Peyer's patch (tissue), 4 donors: ENCODE measurements around the gene STK32B. TPM values are rescaled to one million over a fixed set of nuclear protein-coding genes. Genes with fewer than 3 reads are reported as not detected.

Experiments used
- DNase-seq, 3 donors: peaks; one replicate each; pipeline ENCODE4 v3.0.0-alpha.2; 2017 to 2019
- H3K27ac ChIP-seq, 4 donors: fragments of 200-600 bp; sonication (generic); one replicate each; pipeline ENCODE4 v1.5.1; 2016 to 2019
- H3K27me3 ChIP-seq, 2 donors: fragments of 200-600 bp; sonication (generic); one replicate each; pipeline ENCODE4 v1.5.1; 2019
- H3K36me3 ChIP-seq, 3 donors: fragments of 200-600 bp; sonication (generic); one replicate each; pipeline ENCODE4 v1.5.1; 2016 to 2019
- H3K4me1 ChIP-seq, 4 donors: fragments of 200-600 bp; sonication (generic); one replicate each; pipeline ENCODE4 v1.5.1; 2016 to 2019
- H3K4me3 ChIP-seq, 4 donors: fragments of 200-600 bp; sonication (generic); 1 replicate in 3 of 4; 2 replicates in 1 of 4; pipeline ENCODE4 v1.5.1; 2016 to 2019; ENCODE audit warnings: mild to moderate bottlenecking in 1 of 4
- H3K9me3 ChIP-seq, 4 donors: fragments of 200-600 bp; sonication (generic); one replicate each; pipeline ENCODE4 v1.5.1; 2016 to 2019; ENCODE audit warnings: mild to moderate bottlenecking in 1 of 4
- POLR2A ChIP-seq, 2 donors: fragments of 450-650 bp; IDR thresholded peaks; one replicate each; pipeline ENCODE4 v1.5.1; 2017; ENCODE audit warnings: antibody characterized with exemption in 2 of 2, mild to moderate bottlenecking in 2 of 2, moderate library complexity in 2 of 2
- total RNA-seq, 4 donors: library from RNA; depleted of rRNA; stranded (reverse); fragments of >200 nt; gene quantifications; one replicate each; pipeline ENCODE4 v1.1.0, GENCODE V29; 2016
- TF ChIP-seq, protein P1 (sequence below), 6 experiments: fragments of 450-650 bp in 4 of 6; fragments of 200-600 bp in 2 of 6; sonication (generic) in 1 of 6; IDR thresholded peaks; one replicate each; pipeline ENCODE4 v1.5.1; 2017 to 2019; ENCODE audit warnings: antibody characterized with exemption in 6 of 6, mild to moderate bottlenecking in 3 of 6, moderate library complexity in 1 of 6

The STK32B gene
- total RNA-seq, 4 donors from 2014 or later, result 0.35 to 3.3 (median 1.3) TPM

DNA sequence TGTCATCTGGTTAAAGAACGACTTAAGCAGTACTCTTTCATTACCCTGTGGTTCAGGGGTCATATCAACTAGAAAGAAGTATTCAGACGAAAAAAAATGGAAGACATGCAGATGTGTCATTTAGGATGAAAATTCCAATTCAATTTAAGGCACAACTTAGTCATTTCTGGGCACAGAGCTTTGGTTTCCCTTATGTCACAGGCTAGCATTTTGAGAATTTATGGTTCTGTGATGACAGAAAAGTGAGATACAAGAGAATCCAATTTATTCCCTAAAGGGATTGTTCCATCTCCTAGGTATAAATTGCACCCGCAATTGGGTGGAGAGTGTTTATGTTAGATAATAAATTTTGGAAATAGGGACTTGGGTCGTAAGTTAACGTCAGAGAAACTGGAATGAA, 306.6 kb downstream of the STK32B start:
- Histone ChIP-seq H3K9me3 (no peaks in the 10 kb centered on the region), H3K4me1 (no peaks in the 10 kb centered on the region), H3K27me3 (no peaks in the 10 kb centered on the region), H3K4me3 (no peak overlapping the region), H3K27ac (no peak overlapping the region), H3K36me3 (no peaks in the 10 kb centered on the region)
- no peak for DNase-seq
- TF ChIP-seq, protein P1, sequence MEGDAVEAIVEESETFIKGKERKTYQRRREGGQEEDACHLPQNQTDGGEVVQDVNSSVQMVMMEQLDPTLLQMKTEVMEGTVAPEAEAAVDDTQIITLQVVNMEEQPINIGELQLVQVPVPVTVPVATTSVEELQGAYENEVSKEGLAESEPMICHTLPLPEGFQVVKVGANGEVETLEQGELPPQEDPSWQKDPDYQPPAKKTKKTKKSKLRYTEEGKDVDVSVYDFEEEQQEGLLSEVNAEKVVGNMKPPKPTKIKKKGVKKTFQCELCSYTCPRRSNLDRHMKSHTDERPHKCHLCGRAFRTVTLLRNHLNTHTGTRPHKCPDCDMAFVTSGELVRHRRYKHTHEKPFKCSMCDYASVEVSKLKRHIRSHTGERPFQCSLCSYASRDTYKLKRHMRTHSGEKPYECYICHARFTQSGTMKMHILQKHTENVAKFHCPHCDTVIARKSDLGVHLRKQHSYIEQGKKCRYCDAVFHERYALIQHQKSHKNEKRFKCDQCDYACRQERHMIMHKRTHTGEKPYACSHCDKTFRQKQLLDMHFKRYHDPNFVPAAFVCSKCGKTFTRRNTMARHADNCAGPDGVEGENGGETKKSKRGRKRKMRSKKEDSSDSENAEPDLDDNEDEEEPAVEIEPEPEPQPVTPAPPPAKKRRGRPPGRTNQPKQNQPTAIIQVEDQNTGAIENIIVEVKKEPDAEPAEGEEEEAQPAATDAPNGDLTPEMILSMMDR (IDR thresholded peaks at IDR 0.05), result no peak
- TF ChIP-seq POLR2A (IDR thresholded peaks at IDR 0.05), result no peak

DNA sequence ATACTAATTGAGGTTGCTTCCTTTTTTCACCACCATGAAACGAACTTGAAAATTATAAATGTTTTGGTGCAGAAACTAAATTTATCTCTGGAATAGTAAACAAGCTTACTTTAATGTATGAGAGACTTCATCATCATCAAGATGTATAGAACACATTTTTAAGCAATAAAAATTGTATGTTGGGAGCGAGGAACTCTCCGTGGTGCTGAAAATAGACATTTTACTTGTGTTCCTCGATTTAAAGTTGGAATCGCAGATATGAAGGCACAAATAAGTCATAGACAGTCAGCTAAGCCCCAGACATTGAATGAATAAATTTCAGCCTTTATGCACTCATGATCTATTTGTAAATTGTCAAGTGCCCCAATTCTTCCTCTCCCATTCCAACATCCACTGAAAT, 310.7 kb downstream of the STK32B start:
- no peaks in the 10 kb centered on the region for H3K36me3 ChIP-seq
- H3K4me1 ChIP-seq, result no peaks in the 10 kb centered on the region
- H3K9me3 ChIP-seq, result no peaks in the 10 kb centered on the region
- H3K27ac ChIP-seq, result no peak overlapping the region
- H3K4me3 ChIP-seq, result no peak overlapping the region
- DNase-seq, result no peak
- TF ChIP-seq POLR2A (IDR thresholded peaks at IDR 0.05), result no peak
- TF ChIP-seq, protein P1 (IDR thresholded peaks at IDR 0.05), result no peak
- no peaks in the 10 kb centered on the region for H3K27me3 ChIP-seq

DNA sequence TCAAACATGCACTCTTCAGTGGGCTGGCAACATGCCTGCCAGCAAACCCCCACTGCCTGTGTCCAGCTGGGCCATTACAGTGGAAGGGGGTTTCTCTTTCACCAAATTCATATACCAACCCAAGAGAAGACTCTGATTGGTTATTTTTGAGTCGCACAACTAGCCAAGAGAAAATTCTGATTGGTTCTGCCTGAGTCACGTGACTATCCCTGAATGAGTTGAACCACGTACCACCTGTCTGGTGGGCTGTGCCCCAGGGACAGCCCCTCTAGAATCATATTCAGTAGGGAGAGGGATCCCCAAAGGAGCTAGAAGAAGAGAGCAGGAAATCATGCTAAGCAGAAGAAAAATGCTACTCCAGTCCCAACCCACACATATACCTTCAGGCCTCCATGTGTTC, 313.1 kb downstream of the STK32B start:
- Histone ChIP-seq H3K27me3 (no peaks in the 10 kb centered on the region), H3K27ac (no peak overlapping the region), H3K9me3 (no peaks in the 10 kb centered on the region), H3K4me1 (no peaks in the 10 kb centered on the region), H3K4me3 (no peak overlapping the region), H3K36me3 (no peaks in the 10 kb centered on the region)
- TF ChIP-seq POLR2A (IDR thresholded peaks at IDR 0.05), result no peak
- TF ChIP-seq, protein P1 (IDR thresholded peaks at IDR 0.05), result no peak
- DNase-seq, result no peak

DNA sequence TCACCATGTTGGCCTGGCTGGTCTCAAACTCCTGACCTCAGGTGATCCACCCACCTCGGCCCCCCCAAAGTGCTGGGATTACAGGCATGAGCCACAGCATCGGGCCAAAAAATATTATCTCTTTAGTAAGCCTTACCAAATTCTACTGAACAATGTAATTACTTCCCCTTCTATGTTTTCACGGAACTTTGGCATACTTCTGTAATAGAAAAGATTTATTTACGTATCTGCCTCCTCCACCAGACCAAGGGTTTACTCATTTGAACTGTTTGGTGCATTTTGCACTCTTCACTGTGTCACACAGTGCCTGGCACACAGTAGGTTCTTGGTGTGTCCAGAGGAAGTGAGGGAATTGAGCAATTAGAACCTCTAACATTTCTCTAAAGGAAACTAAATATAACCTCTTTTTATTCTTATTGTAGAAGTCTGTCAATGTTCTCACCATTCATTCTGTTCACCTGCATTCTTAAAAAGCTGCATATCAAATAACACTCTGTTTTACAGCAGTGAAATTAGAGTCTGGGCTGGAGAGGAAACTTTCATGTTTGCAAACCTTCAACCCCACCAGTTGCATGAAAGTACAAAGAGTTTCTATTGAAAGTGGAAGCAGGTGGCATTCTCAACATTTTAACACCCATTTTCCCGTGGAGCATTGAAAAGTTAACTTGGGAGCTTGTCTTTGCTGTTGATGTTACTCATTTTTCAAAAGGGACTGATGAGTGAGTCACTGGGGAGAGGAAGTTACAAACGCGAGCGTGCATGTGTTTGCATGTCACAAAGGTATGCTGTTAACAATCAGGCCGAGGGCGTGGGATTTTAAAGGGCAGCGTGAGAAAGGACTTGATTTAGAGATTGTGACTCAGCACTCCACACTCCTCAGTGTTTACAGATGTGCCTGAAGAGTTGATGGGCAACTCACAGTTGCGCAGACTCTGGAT, 314.1 kb downstream of the STK32B start:
- DNase-seq, result no peak
- Histone ChIP-seq H3K27ac (no peak overlapping the region), H3K36me3 (no peaks in the 10 kb centered on the region)

DNA sequence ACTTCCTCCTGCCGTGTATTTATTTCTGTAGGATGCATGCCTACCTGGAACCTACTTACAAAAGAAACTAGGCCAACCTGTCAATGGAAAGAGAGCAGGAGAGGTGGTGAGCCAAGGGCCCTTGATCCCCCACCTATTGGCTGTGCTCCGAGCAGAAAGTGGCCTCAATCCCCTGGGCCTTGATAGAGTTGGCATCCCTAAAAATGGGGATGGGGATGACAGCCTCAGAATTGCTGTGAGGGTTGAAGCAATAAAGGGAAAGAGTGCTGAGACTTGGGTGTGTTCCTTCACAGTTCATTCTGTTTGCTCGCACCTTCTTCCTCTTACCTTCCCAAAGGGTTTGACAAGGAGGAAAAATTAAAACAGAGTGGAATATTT, 314.7 kb downstream of the STK32B start:
- Histone ChIP-seq H3K27ac (no peak overlapping the region), H3K4me1 (no peaks in the 10 kb centered on the region), H3K4me3 (no peak overlapping the region), H3K36me3 (no peaks in the 10 kb centered on the region), H3K27me3 (no peaks in the 10 kb centered on the region), H3K9me3 (no peaks in the 10 kb centered on the region)
- no peak for DNase-seq
- TF ChIP-seq POLR2A (IDR thresholded peaks at IDR 0.05), result no peak
- TF ChIP-seq, protein P1 (IDR thresholded peaks at IDR 0.05), result no peak

More for the DNA sequence above, 314.1 kb downstream of the STK32B start:
- H3K4me3 ChIP-seq, result no peak overlapping the region
- no peaks in the 10 kb centered on the region for H3K9me3 ChIP-seq
- TF ChIP-seq, protein P1 (IDR thresholded peaks at IDR 0.05), result no peak
- no peak for TF ChIP-seq POLR2A (IDR thresholded peaks at IDR 0.05)
- H3K4me1 ChIP-seq, result no peaks in the 10 kb centered on the region
- H3K27me3 ChIP-seq, result no peaks in the 10 kb centered on the region
